ENCODE measurements around the gene PDPN. TPM values are rescaled to one million over a fixed set of nuclear protein-coding genes. Genes with fewer than 3 reads are reported as not detected.
"Not testable (repeated sequence)": the region's sequence is repeated elsewhere in the genome, so short reads cannot be mapped to it uniquely, and the experiment has no call there.

PDPN gene
- total and polyA plus RNA-seq, 4 donors: 10.6 to 71.2 (median 44.1) TPM

GRCh38 chr1:13550663-13551062 lies 33.0 kb upstream of the PDPN start:
- 70 to 79% methylated on average over 4 of the region's 4 CpGs for WGBS, 2 donors
- ATAC-seq (ENCODE audit: insufficient read depth, low FRiP score) (no peak), DNase-seq (no peak)
- H3K4me1 ChIP-seq (ENCODE audit: control insufficient read depth in 5 of 5, insufficient read depth in 5 of 5, low read length in 5 of 5): no peaks in the 10 kb centered on the region
- TF ChIP-seq CTCF (IDR thresholded peaks at IDR 0.05; ENCODE audit: control extremely low read depth, extremely low read depth): no peak
- H3K36me3 ChIP-seq (ENCODE audit: control insufficient read depth in 4 of 4, insufficient read depth in 4 of 4, low read length in 4 of 4): no peaks in the 10 kb centered on the region
- H3K27ac ChIP-seq (ENCODE audit: low read depth in 1 of 2, low read length in 1 of 2): no peak overlapping the region
- H3K4me3 ChIP-seq: no peak overlapping the region
- no peaks in the 10 kb centered on the region for H3K27me3 ChIP-seq (ENCODE audit: control insufficient read depth in 3 of 3, insufficient read depth in 3 of 3, low read length in 2 of 3)
- no peak overlapping the region for H3K9ac ChIP-seq (ENCODE audit: insufficient read depth in 1 of 2, low read length in 2 of 2)
- no peaks in the 10 kb centered on the region for H3K9me3 ChIP-seq (ENCODE audit: control insufficient read depth in 4 of 4, insufficient read depth in 3 of 4, low read length in 3 of 4)

GRCh38 chr1:13554798-13555197 lies 28.8 kb upstream of the PDPN start:
- H3K27ac ChIP-seq (ENCODE audit: low read depth in 1 of 2, low read length in 1 of 2): no peak overlapping the region
- no peaks in the 10 kb centered on the region for H3K4me1 ChIP-seq (ENCODE audit: control insufficient read depth in 5 of 5, insufficient read depth in 5 of 5, low read length in 5 of 5)
- H3K9me3 ChIP-seq (ENCODE audit: control insufficient read depth in 4 of 4, insufficient read depth in 3 of 4, low read length in 3 of 4): no peaks in the 10 kb centered on the region
- no peak for TF ChIP-seq CTCF (IDR thresholded peaks at IDR 0.05; ENCODE audit: control extremely low read depth, extremely low read depth)
- no peak for ATAC-seq (ENCODE audit: insufficient read depth, low FRiP score)
- no peak overlapping the region for H3K4me3 ChIP-seq
- no peaks in the 10 kb centered on the region for H3K36me3 ChIP-seq (ENCODE audit: control insufficient read depth in 4 of 4, insufficient read depth in 4 of 4, low read length in 4 of 4)
- no peak for DNase-seq
- 94 to 95% methylated on average over 28 of the region's 28 CpGs for WGBS, 2 donors
- no peak overlapping the region for H3K9ac ChIP-seq (ENCODE audit: insufficient read depth in 1 of 2, low read length in 2 of 2)
- H3K27me3 ChIP-seq (ENCODE audit: control insufficient read depth in 3 of 3, insufficient read depth in 3 of 3, low read length in 2 of 3): no peaks in the 10 kb centered on the region

- no peak for TF ChIP-seq CTCF (IDR thresholded peaks at IDR 0.05; ENCODE audit: control extremely low read depth, extremely low read depth)
- Histone ChIP-seq H3K4me3 (no peak overlapping the region), H3K27ac (ENCODE audit: low read depth in 1 of 2, low read length in 1 of 2) (no peak overlapping the region), H3K27me3 (ENCODE audit: control insufficient read depth in 3 of 3, insufficient read depth in 3 of 3, low read length in 2 of 3) (no peaks in the 10 kb centered on the region), H3K4me1 (ENCODE audit: control insufficient read depth in 5 of 5, insufficient read depth in 5 of 5, low read length in 5 of 5) (no peaks in the 10 kb centered on the region), H3K36me3 (ENCODE audit: control insufficient read depth in 4 of 4, insufficient read depth in 4 of 4, low read length in 4 of 4) (no peaks in the 10 kb centered on the region), H3K9ac (ENCODE audit: insufficient read depth in 1 of 2, low read length in 2 of 2) (no peak overlapping the region), H3K9me3 (ENCODE audit: control insufficient read depth in 4 of 4, insufficient read depth in 3 of 4, low read length in 3 of 4) (no peaks in the 10 kb centered on the region)
- WGBS, 2 donors: 71 to 72% methylated on average over 6 of the region's 6 CpGs
- DNase-seq: no peak
- no peak for ATAC-seq (ENCODE audit: insufficient read depth, low FRiP score)
Measured at GRCh38 chr1:13556224-13556764, 27.3 kb upstream of the PDPN start.

GRCh38 chr1:13560541-13560940 lies 23.1 kb upstream of the PDPN start:
- 86 to 89% methylated on average over 6 of the region's 6 CpGs for WGBS, 2 donors
- Histone ChIP-seq H3K4me1 (ENCODE audit: control insufficient read depth in 5 of 5, insufficient read depth in 5 of 5, low read length in 5 of 5) (peaks cover 0 to 2% (median 0%) of the 10 kb centered on the region in 5 donors), H3K4me3 (no peak overlapping the region), H3K27me3 (ENCODE audit: control insufficient read depth in 3 of 3, insufficient read depth in 3 of 3, low read length in 2 of 3) (no peaks in the 10 kb centered on the region), H3K36me3 (ENCODE audit: control insufficient read depth in 4 of 4, insufficient read depth in 4 of 4, low read length in 4 of 4) (no peaks in the 10 kb centered on the region), H3K9ac (ENCODE audit: insufficient read depth in 1 of 2, low read length in 2 of 2) (no peak overlapping the region), H3K27ac (ENCODE audit: low read depth in 1 of 2, low read length in 1 of 2) (no peak overlapping the region), H3K9me3 (ENCODE audit: control insufficient read depth in 4 of 4, insufficient read depth in 3 of 4, low read length in 3 of 4) (no peaks in the 10 kb centered on the region)
- no peak for ATAC-seq (ENCODE audit: insufficient read depth, low FRiP score)
- no peak for TF ChIP-seq CTCF (IDR thresholded peaks at IDR 0.05; ENCODE audit: control extremely low read depth, extremely low read depth)
- no peak for DNase-seq

- H3K9ac ChIP-seq (ENCODE audit: insufficient read depth in 1 of 2, low read length in 2 of 2); DNase-seq; H3K4me1 ChIP-seq (ENCODE audit: control insufficient read depth in 5 of 5, insufficient read depth in 5 of 5, low read length in 5 of 5); H3K27me3 ChIP-seq (ENCODE audit: control insufficient read depth in 3 of 3, insufficient read depth in 3 of 3, low read length in 2 of 3); ATAC-seq (ENCODE audit: insufficient read depth, low FRiP score); H3K4me3 ChIP-seq; H3K27ac ChIP-seq (ENCODE audit: low read depth in 1 of 2, low read length in 1 of 2); H3K9me3 ChIP-seq (ENCODE audit: control insufficient read depth in 4 of 4, insufficient read depth in 3 of 4, low read length in 3 of 4); H3K36me3 ChIP-seq (ENCODE audit: control insufficient read depth in 4 of 4, insufficient read depth in 4 of 4, low read length in 4 of 4): not testable (repeated sequence)
- WGBS, 2 donors: 94 to 98% methylated on average over 11 of the region's 11 CpGs
Measured at GRCh38 chr1:13562981-13563380, 20.7 kb upstream of the PDPN start.

All from lung (tissue), 12 donors.